ENCODE measurements around the gene CCL1. TPM values are rescaled to one million over a fixed set of nuclear protein-coding genes. Genes with fewer than 3 reads are reported as not detected.

Gene CCL1
- not detected for total RNA-seq

- peaks cover 30% of the 10 kb centered on the region for H3K4me1 Mint-ChIP-seq
- peaks cover 22% of the 10 kb centered on the region for H3K27me3 Mint-ChIP-seq
- H3K27ac Mint-ChIP-seq = no peak within 1 kb of the TSS
- POLR2A ChIA-PET = no interaction called here
- H3K4me3 Mint-ChIP-seq = no peak within 1 kb of the TSS
- no peaks in the 10 kb centered on the region for H3K9me3 Mint-ChIP-seq
- ATAC-seq (ENCODE audit: low read depth) (no peak), DNase-seq (no peak)
- no peaks in the 10 kb centered on the region for H3K36me3 Mint-ChIP-seq
Observed at GRCh38 chr17:34363183-34363661, at the start of gene CCL1. Gene CCL1, minus strand, starts transcription at chr17:34363233. Its CDS starts 72 bp downstream, at chr17:34363161.

- ATAC-seq (ENCODE audit: low read depth) = no peak
Observed at GRCh38 chr17:34412534-34412933, 49.5 kb upstream of the CCL1 start.

GRCh38 chr17:34411646-34412421 is 48.8 kb upstream of the CCL1 start:
- no peak for ATAC-seq (ENCODE audit: low read depth)
- H3K36me3 Mint-ChIP-seq = no peaks in the 10 kb centered on the region
- no peaks in the 10 kb centered on the region for H3K9me3 Mint-ChIP-seq
- peaks cover 8% of the 10 kb centered on the region for H3K4me1 Mint-ChIP-seq
- no peak for DNase-seq
- H3K27ac Mint-ChIP-seq = no peak overlapping the region
- H3K4me3 Mint-ChIP-seq = no peak overlapping the region
- H3K27me3 Mint-ChIP-seq = peaks cover 29% of the 10 kb centered on the region
- POLR2A ChIA-PET = no interaction called here

More at GRCh38 chr17:34412534-34412933, 49.5 kb upstream of the CCL1 start:
- H3K27ac Mint-ChIP-seq = no peak overlapping the region
- no peaks in the 10 kb centered on the region for H3K36me3 Mint-ChIP-seq
- no peak overlapping the region for H3K4me3 Mint-ChIP-seq
- POLR2A ChIA-PET = no interaction called here
- no peaks in the 10 kb centered on the region for H3K9me3 Mint-ChIP-seq
- no peak for DNase-seq
- H3K27me3 Mint-ChIP-seq = peaks cover 29% of the 10 kb centered on the region
- peaks cover 8% of the 10 kb centered on the region for H3K4me1 Mint-ChIP-seq

GRCh38 chr17:34409352-34409751 is 46.3 kb upstream of the CCL1 start:
- no peak overlapping the region for H3K27ac Mint-ChIP-seq
- peaks cover 8% of the 10 kb centered on the region for H3K4me1 Mint-ChIP-seq
- DNase-seq (no peak), ATAC-seq (ENCODE audit: low read depth) (no peak)
- no peak overlapping the region for H3K4me3 Mint-ChIP-seq
- POLR2A ChIA-PET = no interaction called here
- no peaks in the 10 kb centered on the region for H3K9me3 Mint-ChIP-seq
- H3K36me3 Mint-ChIP-seq = no peaks in the 10 kb centered on the region
- peaks cover 27% of the 10 kb centered on the region for H3K27me3 Mint-ChIP-seq

- DNase-seq (no peak), ATAC-seq (ENCODE audit: low read depth) (no peak)
- Mint-ChIP-seq H3K36me3 (no peaks in the 10 kb centered on the region), H3K9me3 (no peaks in the 10 kb centered on the region), H3K27me3 (peaks cover 23% of the 10 kb centered on the region), H3K4me1 (peaks cover 4% of the 10 kb centered on the region), H3K4me3 (no peak overlapping the region), H3K27ac (no peak overlapping the region)
- POLR2A ChIA-PET = no interaction called here
Observed at GRCh38 chr17:34408439-34408838, 45.4 kb upstream of the CCL1 start.

- H3K27ac Mint-ChIP-seq = no peak overlapping the region
- peaks cover 18% of the 10 kb centered on the region for H3K27me3 Mint-ChIP-seq
Observed at GRCh38 chr17:34406226-34406625, 43.2 kb upstream of the CCL1 start.

GRCh38 chr17:34403006-34403405 is 40.0 kb upstream of the CCL1 start:
- POLR2A ChIA-PET = no interaction called here

More at GRCh38 chr17:34406226-34406625, 43.2 kb upstream of the CCL1 start:
- POLR2A ChIA-PET = no interaction called here
- no peak overlapping the region for H3K4me3 Mint-ChIP-seq
- DNase-seq (no peak), ATAC-seq (ENCODE audit: low read depth) (no peak)
- H3K4me1 Mint-ChIP-seq = peaks cover 2% of the 10 kb centered on the region
- no peaks in the 10 kb centered on the region for H3K36me3 Mint-ChIP-seq
- no peaks in the 10 kb centered on the region for H3K9me3 Mint-ChIP-seq

GRCh38 chr17:34401165-34401564 is 38.1 kb upstream of the CCL1 start:
- no peaks in the 10 kb centered on the region for H3K36me3 Mint-ChIP-seq
- no peaks in the 10 kb centered on the region for H3K9me3 Mint-ChIP-seq
- no peak for ATAC-seq (ENCODE audit: low read depth)
- POLR2A ChIA-PET = no interaction called here
- H3K27ac Mint-ChIP-seq = no peak overlapping the region
- H3K4me1 Mint-ChIP-seq = peaks cover 21% of the 10 kb centered on the region
- no peak for DNase-seq
- H3K27me3 Mint-ChIP-seq = peaks cover 8% of the 10 kb centered on the region
- H3K4me3 Mint-ChIP-seq = no peak overlapping the region

More at GRCh38 chr17:34403006-34403405, 40.0 kb upstream of the CCL1 start:
- no peak overlapping the region for H3K4me3 Mint-ChIP-seq
- no peak overlapping the region for H3K27ac Mint-ChIP-seq
- peaks cover 17% of the 10 kb centered on the region for H3K4me1 Mint-ChIP-seq
- H3K36me3 Mint-ChIP-seq = no peaks in the 10 kb centered on the region
- ATAC-seq (ENCODE audit: low read depth) (no peak), DNase-seq (no peak)
- no peaks in the 10 kb centered on the region for H3K27me3 Mint-ChIP-seq
- no peaks in the 10 kb centered on the region for H3K9me3 Mint-ChIP-seq

GRCh38 chr17:34400301-34400931 is 37.4 kb upstream of the CCL1 start:
- ATAC-seq (ENCODE audit: low read depth) (no peak), DNase-seq (no peak)
- Mint-ChIP-seq H3K4me3 (no peak overlapping the region), H3K4me1 (peaks cover 21% of the 10 kb centered on the region), H3K36me3 (no peaks in the 10 kb centered on the region), H3K9me3 (no peaks in the 10 kb centered on the region), H3K27ac (no peak overlapping the region), H3K27me3 (peaks cover 8% of the 10 kb centered on the region)
- POLR2A ChIA-PET = no interaction called here

GRCh38 chr17:34399725-34400124 is 36.7 kb upstream of the CCL1 start:
- no peaks in the 10 kb centered on the region for H3K9me3 Mint-ChIP-seq
- H3K36me3 Mint-ChIP-seq = no peaks in the 10 kb centered on the region
- no peak overlapping the region for H3K4me3 Mint-ChIP-seq
- no peak overlapping the region for H3K27ac Mint-ChIP-seq
- H3K27me3 Mint-ChIP-seq = peaks cover 11% of the 10 kb centered on the region
- peaks cover 21% of the 10 kb centered on the region for H3K4me1 Mint-ChIP-seq
- no peak for DNase-seq
- POLR2A ChIA-PET = no interaction called here
- no peak for ATAC-seq (ENCODE audit: low read depth)

- POLR2A ChIA-PET = interaction anchor here (1.4 kb wide), 1 partner anchor 11 kb away, joined by 5 read pairs; no protein-coding TSS in a partner anchor
- peaks cover 21% of the 10 kb centered on the region for H3K4me1 Mint-ChIP-seq
- no peaks in the 10 kb centered on the region for H3K9me3 Mint-ChIP-seq
- peak overlapping the region; percentile 5 for H3K27ac Mint-ChIP-seq
- H3K36me3 Mint-ChIP-seq = no peaks in the 10 kb centered on the region
- H3K4me3 Mint-ChIP-seq = peak overlapping the region; percentile 17
- DNase-seq (no peak), ATAC-seq (ENCODE audit: low read depth) (peak; percentile 47)
- H3K27me3 Mint-ChIP-seq = peaks cover 12% of the 10 kb centered on the region
Observed at GRCh38 chr17:34398990-34399389, 36.0 kb upstream of the CCL1 start.

GRCh38 chr17:34397265-34397664 is 34.2 kb upstream of the CCL1 start:
- ATAC-seq (ENCODE audit: low read depth) (no peak), DNase-seq (no peak)
- Mint-ChIP-seq H3K9me3 (no peaks in the 10 kb centered on the region), H3K27me3 (peaks cover 12% of the 10 kb centered on the region), H3K27ac (peak overlapping the region; percentile 0), H3K4me3 (no peak overlapping the region), H3K36me3 (no peaks in the 10 kb centered on the region), H3K4me1 (peaks cover 23% of the 10 kb centered on the region)
- POLR2A ChIA-PET = no interaction called here

- Mint-ChIP-seq H3K27ac (no peak overlapping the region), H3K27me3 (peaks cover 17% of the 10 kb centered on the region), H3K4me3 (no peak overlapping the region), H3K9me3 (no peaks in the 10 kb centered on the region), H3K4me1 (peaks cover 24% of the 10 kb centered on the region), H3K36me3 (no peaks in the 10 kb centered on the region)
- POLR2A ChIA-PET = no interaction called here
- DNase-seq (no peak), ATAC-seq (ENCODE audit: low read depth) (no peak)
Observed at GRCh38 chr17:34393401-34393800, 30.4 kb upstream of the CCL1 start.

GRCh38 chr17:34391241-34391640 is 28.2 kb upstream of the CCL1 start:
- no peaks in the 10 kb centered on the region for H3K9me3 Mint-ChIP-seq
- H3K36me3 Mint-ChIP-seq = no peaks in the 10 kb centered on the region
- H3K4me1 Mint-ChIP-seq = peaks cover 22% of the 10 kb centered on the region
- no peak for DNase-seq
- ATAC-seq (ENCODE audit: low read depth) = no peak
- POLR2A ChIA-PET = no interaction called here
- H3K4me3 Mint-ChIP-seq = no peak overlapping the region
- no peak overlapping the region for H3K27ac Mint-ChIP-seq
- peaks cover 13% of the 10 kb centered on the region for H3K27me3 Mint-ChIP-seq

All from activated naive CD8-positive, alpha-beta T cell treated with anti-CD3 and anti-CD28 coated beads, Interleukin-2, amount 10 ng/mL, durations not matched to agents 7 days and 5 days (primary cell).